Lower leg skin (tissue), 3 donors: ENCODE results near the gene EVA1A.

ENCODE experiments used
- POLR2A ChIP-seq, 2 donors: fragments of 450-650 bp; IDR thresholded peaks; one replicate each; pipeline ENCODE4 v1.6.1; 2016 to 2017; ENCODE audit warnings: antibody characterized with exemption in 2 of 2, mild to moderate bottlenecking in 1 of 2, moderate library complexity in 1 of 2
- TF ChIP-seq, protein P1 (sequence below), 3 donors: fragments of 450-650 bp; IDR thresholded peaks; one replicate each; pipeline ENCODE4 v1.5.1; 2016; ENCODE audit warnings: antibody characterized with exemption in 3 of 3, mild to moderate bottlenecking in 3 of 3, moderate library complexity in 2 of 3

DNA sequence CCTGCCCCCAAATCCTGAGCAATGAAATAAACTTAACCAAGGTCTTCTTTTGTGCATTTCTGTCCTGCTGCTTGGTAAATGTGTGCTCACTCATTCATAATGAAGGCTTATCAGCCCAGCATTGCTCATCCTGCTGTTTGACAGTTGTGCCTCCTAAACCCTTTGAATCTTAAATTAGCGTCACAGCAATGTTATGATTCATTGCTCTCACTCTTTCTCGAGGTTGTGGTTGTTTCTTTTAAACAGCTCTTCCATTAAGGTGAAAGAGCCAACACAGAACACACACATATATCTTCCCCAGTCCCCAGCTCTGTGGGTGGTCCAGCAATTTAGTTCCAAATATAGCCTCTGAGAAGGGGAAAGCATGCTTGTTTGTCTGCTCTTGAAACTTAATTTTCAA lies 84.0 kb downstream of the EVA1A start:
- no peak for TF ChIP-seq POLR2A (IDR thresholded peaks at IDR 0.05)
- TF ChIP-seq, protein P1, sequence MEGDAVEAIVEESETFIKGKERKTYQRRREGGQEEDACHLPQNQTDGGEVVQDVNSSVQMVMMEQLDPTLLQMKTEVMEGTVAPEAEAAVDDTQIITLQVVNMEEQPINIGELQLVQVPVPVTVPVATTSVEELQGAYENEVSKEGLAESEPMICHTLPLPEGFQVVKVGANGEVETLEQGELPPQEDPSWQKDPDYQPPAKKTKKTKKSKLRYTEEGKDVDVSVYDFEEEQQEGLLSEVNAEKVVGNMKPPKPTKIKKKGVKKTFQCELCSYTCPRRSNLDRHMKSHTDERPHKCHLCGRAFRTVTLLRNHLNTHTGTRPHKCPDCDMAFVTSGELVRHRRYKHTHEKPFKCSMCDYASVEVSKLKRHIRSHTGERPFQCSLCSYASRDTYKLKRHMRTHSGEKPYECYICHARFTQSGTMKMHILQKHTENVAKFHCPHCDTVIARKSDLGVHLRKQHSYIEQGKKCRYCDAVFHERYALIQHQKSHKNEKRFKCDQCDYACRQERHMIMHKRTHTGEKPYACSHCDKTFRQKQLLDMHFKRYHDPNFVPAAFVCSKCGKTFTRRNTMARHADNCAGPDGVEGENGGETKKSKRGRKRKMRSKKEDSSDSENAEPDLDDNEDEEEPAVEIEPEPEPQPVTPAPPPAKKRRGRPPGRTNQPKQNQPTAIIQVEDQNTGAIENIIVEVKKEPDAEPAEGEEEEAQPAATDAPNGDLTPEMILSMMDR (IDR thresholded peaks at IDR 0.05): no peak
